GM18508 (cell line): ENCODE results near the gene ATP2B2.

Experiments used
- ATAC-seq: cut with Tn5 transposase; IDR thresholded peaks from one replicate; pipeline ENCODE4 v1.9.1; 2021; ENCODE audit warnings: moderate number of reproducible peaks; ENCODE audit not compliant: insufficient read depth, unreplicated experiment

Gene ATP2B2

DNA sequence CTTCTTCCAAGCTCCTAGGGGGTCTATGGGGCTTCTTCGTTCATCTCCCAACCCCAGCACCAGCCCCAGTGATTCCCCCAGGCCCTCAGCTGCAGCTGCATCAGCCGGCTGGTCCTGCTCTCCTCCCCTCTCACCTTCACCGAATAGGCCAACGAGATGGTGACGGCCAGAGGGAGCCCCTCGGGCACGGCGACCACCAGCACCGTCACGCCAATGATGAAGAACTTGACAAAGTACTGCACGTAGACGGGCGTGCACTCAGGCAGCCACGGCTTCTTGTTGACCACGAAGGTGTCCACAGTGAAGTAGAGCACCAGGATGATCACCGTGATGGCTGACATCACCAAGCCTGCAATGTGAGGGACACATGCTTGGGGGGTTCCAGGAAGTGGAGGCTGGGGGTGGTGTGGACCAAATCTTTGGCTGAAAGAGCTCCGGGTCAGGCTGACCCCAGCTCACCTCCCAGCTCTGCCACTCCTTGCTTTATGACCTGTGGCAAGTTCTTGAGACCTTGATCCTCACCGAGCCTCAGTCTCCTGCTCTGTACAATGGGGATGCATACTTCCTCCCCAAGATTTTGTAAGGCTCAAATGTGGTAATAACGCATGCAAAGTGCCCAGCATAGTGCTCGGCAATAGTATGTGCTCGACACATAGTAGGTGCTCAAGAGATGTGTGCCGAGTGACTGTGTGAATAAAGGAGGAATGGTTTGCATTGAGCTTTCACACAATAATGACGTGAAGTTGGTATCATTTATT, 129.9 kb downstream of the ATP2B2 start:
- no peak for ATAC-seq

GRCh38 chr3:10374311-10374710, 131.1 kb downstream of the ATP2B2 start:
- ATAC-seq: no peak

- no peak for ATAC-seq
These were observed 131.6 kb downstream of the ATP2B2 start for GRCh38 chr3:10373686-10374261.

DNA sequence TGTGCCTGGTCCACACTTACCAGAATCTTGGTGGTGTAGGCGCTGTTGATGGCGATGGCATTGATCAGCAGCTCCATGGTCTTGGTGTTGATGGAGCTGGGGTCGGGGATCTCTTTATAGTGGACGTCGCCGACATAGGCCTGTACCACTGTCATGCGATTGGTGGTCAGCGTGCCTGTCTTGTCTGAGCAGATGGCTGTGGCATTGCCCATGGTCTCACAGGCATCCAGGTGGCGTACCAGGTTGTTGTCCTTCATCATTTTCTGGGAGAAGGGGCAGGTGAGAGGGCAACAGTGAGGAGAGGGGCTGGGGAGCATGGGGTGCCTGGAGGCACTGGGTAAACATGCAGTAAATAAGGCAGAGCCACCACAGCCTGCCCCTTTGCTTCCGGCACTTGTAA, 133.6 kb downstream of the ATP2B2 start:
- ATAC-seq: no peak

DNA sequence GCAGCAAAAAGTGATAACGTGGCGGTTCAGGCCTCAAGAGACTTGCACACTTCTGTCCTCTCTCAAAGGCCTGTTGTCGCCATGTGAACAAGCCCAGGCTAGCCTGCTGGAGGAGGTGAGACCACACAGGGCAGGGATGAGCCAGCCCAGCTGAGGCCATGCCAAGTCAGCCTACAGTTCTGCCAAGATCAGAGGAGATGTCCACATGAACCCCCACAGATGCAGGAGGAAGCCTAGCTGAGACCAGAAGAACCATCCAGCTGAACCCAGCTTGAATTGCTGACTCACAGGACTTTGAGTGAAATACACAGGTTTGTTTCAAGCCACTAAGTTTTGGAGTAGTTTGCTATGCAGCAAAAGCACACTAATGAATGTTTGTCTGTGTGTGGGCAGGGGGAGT, 134.2 kb downstream of the ATP2B2 start:
- no peak for ATAC-seq

DNA sequence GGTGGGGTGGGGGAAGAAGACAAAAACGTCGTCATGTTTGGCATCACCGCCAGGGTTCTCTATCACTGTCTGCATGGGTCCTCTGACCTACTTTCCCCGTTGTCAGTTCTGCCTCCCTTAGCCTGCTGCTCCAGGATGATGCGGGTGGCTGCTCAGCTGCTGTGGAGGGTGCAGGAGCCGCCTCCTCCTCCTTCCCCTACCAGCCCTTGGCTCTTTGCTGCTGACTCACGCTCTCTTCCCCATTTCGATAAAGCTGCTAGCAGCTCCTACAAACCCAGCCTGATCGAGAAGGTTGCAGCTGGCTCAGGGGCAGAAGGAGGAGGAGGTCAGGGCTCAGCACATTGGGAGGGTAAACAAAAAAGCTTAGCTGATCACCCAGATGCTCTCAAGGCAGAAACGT, 135.0 kb downstream of the ATP2B2 start:
- no peak for ATAC-seq

DNA sequence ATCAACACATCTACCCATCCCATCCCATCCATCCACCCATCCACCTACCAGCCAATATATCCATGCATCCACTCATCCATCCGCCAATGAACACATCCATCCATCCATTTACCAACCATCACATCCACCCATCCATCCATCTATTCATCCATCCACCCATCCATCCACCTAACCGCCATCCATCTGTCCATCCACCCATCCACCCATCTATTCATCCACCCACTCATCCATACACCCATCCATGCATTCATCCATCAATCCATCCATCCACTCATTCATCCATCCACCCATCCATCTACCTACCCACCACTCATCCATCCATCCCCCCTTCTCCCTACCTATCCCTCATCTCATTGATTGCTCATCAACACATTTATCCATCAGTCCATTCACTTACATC, 136.9 kb downstream of the ATP2B2 start:
- no peak for ATAC-seq

- no peak for ATAC-seq
These were observed 137.9 kb downstream of the ATP2B2 start for GRCh38 chr3:10367506-10367905.

- no peak for ATAC-seq
These were observed 138.7 kb downstream of the ATP2B2 start for GRCh38 chr3:10366651-10367101.

GRCh38 chr3:10365791-10366190, 139.6 kb downstream of the ATP2B2 start:
- ATAC-seq: no peak

DNA sequence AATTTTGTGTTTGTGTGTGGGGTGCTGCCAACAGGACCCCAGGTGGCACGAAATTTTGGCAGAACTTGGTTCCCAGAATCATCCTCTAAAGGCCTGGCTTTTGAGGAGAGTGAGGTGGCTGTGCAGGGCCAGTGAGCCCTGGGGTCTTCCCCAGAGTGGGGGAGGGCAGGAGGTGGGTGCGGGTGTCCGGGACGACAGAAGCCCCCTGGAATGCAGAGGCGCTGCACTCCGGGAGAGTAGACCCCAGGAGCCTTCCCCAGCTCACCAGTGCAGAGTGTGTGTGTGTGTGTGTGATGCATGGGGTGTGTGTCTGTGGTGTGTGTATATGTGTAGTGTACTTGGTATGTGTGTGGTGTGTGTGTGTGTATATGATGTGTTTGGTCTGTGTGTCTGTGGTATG, 140.1 kb downstream of the ATP2B2 start:
- no peak for ATAC-seq

DNA sequence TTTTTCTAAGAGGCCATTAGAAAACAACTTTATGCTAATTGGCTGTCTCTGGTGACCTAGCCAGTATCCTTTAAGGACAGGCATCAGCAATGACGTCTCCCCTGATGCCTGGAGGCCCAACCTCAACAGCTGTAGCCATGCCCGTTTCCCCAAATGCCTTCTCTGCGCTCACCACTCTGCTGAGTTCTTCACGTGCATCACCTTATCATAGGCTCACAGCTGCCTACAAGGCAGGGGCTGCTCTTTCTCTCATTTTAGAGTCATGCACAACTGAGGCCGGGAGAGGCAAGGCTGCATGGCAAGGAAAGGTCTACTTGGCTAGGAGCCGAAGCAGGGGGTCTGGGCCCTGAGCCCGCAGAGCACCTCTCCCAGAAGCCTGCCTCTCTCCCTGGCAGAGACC, 140.6 kb downstream of the ATP2B2 start:
- ATAC-seq: no peak

DNA sequence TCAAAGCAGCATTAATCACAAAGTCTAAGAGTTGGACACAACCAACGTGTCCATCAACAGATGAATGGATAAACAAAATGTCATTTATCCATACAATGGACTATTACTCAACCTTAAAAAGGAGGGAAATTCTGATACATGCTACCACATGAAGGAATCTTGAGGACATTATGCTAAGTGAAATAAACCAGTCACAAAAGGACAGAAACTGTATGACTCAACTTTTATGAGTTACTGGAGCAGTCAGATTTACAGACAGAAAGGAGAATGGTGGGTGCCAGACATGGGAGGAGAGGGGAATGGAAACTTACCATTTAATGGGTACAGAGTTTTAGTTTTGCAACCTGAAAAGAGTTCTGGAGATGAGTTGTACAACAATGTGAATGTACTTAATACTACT, 141.5 kb downstream of the ATP2B2 start:
- ATAC-seq: no peak

GRCh38 chr3:10361375-10361774, 144.0 kb downstream of the ATP2B2 start:
- no peak for ATAC-seq

GRCh38 chr3:10360478-10360877, 144.9 kb downstream of the ATP2B2 start:
- no peak for ATAC-seq

DNA sequence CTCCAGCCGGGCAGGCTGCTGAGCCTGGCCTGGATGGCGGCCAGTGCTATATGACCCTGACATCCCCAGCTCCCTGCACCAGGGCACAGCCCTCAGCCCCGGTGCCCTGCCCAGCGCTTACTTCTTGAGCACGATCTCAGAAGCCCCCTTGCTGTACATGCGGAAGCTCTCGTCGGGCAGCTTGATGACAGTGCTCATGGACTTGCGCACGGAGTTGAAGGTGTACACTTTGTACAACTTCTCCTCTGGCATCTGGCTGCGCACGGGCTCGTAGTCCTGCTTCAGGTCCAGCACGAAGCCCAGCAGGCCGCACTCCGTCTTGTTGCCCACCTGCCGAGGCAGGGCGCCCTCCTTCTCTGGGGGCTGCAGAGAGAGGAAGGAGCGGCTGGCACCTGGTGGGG, 145.6 kb downstream of the ATP2B2 start:
- ATAC-seq: no peak

DNA sequence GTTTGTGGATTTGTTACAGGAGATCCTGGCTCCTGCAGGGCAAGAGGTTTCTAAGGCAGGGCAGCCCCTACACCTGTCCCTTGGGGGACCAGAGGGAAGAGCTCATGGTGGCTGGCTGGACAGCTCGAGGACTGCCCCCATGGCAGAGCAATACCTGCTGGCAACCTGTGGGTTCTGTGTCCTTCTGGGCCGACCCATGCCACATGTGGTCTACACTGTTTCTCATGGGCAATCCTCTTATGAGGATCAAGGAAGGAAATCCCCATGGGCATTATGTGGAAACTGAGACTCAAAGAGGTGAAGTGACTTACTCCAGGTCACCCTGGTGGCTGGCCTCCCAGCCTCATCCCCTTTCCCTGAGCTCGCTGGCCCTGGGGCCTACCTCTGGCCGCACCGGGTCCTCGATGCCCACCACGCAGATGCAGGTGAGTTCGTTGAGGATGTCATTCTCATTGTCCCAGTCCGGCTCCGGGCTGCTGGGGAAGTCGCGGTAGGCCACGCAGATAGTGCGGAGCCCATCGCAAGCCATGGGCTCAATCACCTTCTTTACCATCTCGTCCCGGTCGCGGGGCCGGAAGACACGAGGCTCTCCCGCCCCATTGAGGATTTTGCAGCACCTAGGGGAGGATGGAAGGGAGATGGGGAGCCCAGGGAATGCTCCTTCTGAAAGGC, 146.9 kb downstream of the ATP2B2 start:
- no peak for ATAC-seq

DNA sequence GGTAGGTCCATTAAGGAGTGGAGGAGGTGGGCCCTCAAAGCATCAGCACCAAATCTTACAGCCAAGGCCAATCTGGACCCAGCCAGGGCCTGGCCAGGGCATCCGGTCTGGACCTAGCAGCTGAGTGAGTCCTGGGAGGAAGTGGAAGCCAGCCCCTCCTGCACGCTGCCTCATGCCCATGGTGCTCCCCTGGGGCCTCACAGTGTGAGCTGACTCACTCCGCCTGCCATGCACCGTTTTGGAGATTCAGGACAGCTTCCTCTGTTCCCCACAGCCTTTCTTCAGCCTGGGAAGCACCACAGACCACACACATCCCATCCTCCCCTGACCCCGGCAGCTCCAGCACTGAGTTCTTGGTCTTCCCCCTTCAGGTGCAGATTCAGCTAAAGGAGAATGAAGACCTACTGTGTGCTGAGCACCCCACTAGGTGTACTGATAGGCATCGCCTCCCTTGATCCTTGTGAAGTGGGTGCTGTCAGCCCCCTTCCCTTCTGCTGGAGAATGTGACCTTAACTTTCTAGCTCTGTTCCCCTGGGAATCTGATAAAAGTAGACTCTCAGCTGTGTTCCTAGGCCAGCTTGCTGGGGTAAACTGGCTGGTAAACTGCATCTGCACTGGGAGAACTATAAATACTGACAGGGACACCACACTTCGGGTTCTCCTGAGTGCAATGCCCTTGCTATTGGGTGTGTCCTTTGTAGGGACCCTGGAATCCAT, 147.6 kb downstream of the ATP2B2 start:
- no peak for ATAC-seq

DNA sequence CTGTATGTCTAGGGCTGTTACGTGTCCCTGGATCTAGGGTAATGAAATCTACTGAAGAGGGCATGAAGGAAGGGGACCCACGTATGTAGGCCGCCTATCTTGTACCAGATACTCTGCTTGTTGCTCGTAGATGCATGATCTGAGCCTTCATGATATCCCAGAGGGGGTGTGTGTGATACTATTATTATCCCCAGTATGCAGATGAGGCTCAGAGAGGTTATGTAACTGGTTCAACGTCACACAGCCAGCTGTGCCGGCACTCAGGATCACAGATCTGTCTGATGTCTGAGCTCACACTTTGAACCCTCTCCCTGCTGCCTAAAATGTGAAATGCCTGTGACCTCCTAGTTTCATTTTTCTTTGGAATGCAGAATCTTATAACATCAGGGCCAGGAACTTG, 148.3 kb downstream of the ATP2B2 start:
- ATAC-seq: no peak

DNA sequence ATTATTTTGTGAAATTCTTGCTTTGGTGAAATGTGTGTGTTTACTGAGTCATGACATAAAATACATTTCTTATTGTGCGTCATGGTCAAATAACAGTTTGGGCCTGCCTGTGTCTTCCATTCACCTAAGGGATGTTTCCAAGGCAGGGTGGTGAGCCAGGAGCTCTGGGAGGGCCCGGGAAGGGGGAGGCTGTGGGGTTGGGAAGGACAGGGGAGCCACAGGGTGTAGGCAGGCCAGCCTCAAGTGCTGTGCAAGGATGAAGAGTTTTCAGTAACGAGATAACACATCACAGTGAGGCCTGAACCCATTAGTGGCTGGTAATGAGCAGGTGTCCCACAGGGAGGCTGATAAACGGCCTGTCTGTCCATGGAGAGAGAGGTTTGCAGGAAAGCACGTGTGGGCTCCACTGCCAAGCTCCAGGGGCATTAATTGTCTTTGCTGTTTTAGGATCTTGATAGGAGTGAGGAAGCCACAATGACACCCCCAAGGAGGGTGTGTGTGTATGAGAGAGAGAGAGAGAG, 148.9 kb downstream of the ATP2B2 start:
- ATAC-seq: no peak
